22Rv1 (cell line): Measurements from ENCODE around the gene ST6GALNAC2.

Experiments used
- ZFX ChIP-seq: fragments of 450-650 bp; IDR thresholded peaks from 2 replicates; pipeline ENCODE4 v1.6.1; 2017; ENCODE audit warnings: antibody characterized with exemption, borderline replicate concordance
- TF ChIP-seq, protein P1 (sequence below): fragments of 450-650 bp; IDR thresholded peaks from 2 replicates; pipeline ENCODE4 v1.5.1; 2017; ENCODE audit warnings: mild to moderate bottlenecking

DNA sequence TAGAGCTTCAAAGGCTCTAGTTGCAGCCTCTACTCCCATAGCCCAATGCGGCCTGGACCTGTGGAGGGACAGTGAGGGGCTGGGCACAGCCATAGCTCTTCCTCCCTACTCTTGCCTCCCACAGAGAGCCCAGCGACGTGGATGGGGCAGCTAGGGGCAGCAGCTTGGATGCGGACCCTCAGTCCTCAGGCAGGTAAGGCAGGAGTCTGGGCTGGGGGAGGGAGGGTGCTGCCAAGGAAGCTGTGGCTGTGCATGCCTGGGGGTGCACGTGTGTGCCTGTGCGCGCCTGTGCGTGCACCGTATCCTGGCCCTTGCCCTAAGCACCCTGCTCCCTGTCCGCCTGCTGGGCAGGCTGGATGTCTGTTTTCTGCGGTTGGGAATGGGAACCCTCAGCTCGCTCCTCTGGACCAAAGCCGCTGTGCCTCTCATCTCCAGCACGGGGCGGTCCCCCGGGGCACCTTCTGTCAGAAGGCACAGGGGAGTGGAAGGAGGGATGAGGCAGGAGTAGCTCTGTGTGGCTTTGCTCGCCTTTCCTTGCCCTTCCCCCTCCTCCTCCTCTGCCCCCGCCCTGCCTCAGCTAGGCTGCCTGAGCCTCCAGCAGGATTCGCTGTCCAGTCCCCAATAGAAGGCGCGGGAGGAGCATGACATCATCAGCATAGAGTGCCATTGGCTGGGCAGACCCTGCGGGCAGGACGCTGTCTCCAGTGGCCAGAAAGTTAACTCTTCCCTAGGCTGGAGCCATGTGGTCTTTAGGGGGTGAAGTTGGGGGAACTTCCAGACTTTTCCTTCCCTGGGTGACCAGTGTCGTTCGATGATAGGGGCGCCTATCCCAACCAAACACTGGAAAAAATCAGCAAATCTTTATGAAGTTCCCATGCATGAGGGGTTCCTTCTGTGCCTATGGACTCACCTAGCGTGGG lies 45.0 kb downstream of the ST6GALNAC2 start:
- TF ChIP-seq, protein P1, sequence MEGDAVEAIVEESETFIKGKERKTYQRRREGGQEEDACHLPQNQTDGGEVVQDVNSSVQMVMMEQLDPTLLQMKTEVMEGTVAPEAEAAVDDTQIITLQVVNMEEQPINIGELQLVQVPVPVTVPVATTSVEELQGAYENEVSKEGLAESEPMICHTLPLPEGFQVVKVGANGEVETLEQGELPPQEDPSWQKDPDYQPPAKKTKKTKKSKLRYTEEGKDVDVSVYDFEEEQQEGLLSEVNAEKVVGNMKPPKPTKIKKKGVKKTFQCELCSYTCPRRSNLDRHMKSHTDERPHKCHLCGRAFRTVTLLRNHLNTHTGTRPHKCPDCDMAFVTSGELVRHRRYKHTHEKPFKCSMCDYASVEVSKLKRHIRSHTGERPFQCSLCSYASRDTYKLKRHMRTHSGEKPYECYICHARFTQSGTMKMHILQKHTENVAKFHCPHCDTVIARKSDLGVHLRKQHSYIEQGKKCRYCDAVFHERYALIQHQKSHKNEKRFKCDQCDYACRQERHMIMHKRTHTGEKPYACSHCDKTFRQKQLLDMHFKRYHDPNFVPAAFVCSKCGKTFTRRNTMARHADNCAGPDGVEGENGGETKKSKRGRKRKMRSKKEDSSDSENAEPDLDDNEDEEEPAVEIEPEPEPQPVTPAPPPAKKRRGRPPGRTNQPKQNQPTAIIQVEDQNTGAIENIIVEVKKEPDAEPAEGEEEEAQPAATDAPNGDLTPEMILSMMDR: peak; percentile 25
- no peak for TF ChIP-seq ZFX
